GM18873 (cell line): ENCODE measurements around the gene PIH1D1.

Source experiments
- ATAC-seq: cut with Tn5 transposase; IDR thresholded peaks from one replicate; pipeline ENCODE4 v1.9.1; 2021; ENCODE audit warnings: mild to moderate bottlenecking, moderate library complexity, moderate number of reproducible peaks; ENCODE audit not compliant: unreplicated experiment, low FRiP score

Gene PIH1D1

GRCh38 chr19:49451430-49452181, at the start of gene PIH1D1:
Gene PIH1D1 (minus strand): TSS chr19:49451814. CDS start chr19:49451574, 240 bp downstream.
- ATAC-seq: peak; percentile 43

DNA sequence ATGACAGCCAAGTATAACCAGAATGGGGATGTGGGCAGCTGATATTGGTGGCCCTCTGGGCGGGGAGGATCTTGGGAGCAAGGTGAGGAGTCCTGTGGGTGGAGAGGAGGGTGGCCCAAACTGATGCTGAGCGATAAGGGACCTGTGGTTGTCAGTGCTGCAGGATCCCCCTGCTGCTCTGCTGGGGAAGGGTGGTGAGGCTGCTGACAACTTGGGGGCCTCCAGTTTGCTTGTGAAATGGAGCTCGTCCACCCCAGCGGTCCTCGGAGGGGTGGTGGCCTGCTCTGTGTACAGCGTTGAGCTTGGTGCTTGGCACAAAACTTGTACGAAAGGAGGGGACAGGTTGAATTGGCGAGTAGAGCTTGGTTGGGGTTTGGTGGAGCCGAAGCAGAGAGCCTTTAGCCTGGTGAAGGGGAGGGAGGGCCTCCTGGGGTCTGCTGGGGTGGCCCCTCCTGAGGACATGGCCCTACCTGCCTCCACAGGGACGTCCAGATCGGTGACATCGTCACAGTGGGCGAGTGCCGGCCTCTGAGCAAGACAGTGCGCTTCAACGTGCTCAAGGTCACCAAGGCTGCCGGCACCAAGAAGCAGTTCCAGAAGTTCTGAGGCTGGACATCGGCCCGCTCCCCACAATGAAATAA, 47.5 kb upstream of the PIH1D1 start:
- ATAC-seq: no peak

DNA sequence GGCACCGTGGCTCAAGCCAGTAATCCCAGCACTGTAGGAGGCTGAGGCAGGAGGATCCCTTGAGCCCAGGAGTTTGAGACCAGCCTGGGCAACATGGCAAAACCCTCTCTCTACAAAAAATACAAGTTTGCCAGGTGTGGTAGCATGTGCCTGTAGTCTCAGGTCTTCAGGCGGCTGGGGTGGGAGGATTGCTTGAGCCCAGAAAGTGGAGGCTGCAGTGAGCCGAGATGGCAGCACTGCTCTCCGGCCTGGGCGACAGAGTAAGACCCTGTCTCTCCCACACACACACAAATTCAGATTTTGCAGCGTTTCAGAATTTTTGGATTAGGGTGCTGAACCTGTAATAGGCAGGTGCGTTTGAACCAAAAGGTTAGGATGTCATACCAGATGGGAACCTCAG, 46.9 kb upstream of the PIH1D1 start:
- no peak for ATAC-seq

- ATAC-seq: no peak
These were observed 46.1 kb upstream of the PIH1D1 start for GRCh38 chr19:49497789-49498103.

DNA sequence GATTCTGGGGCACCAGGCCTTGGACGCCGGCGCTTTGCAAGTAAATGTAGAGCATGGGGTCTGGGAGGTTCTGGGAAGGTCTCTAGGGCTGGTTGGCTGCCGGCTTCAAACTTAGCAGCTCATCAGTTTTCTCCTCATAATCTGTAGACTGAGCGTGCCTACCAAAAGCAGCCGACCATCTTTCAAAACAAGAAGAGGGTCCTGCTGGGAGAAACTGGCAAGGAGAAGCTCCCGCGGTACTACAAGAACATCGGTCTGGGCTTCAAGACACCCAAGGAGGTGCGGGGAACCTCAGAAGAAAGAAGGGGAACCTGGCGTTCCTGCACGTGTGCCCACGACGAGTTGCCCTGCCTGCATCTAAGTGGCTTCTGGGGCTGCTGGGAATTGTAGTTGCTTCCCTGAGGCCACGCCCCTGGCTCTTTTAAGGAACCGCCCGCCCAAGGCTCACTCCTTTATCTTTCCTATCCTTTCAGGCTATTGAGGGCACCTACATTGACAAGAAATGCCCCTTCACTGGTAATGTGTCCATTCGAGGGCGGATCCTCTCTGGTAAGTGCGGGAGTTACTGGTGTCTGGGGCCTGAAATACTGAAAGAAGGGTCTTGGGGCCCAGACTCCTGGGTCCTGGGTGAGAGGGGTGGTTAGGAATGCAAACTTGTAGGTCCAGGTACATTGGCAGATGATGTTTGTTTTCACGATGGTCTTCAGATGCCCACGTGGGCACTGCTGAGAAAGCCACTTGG, 45.6 kb upstream of the PIH1D1 start:
- no peak for ATAC-seq

- ATAC-seq: no peak
These were observed 45.0 kb upstream of the PIH1D1 start for GRCh38 chr19:49496574-49497008.

- no peak for ATAC-seq
These were observed 41.2 kb upstream of the PIH1D1 start for GRCh38 chr19:49492573-49493405.

- ATAC-seq: no peak
These were observed 40.4 kb upstream of the PIH1D1 start for GRCh38 chr19:49491804-49492572.

GRCh38 chr19:49491030-49491803, 39.6 kb upstream of the PIH1D1 start:
- no peak for ATAC-seq

- no peak for ATAC-seq
These were observed 38.8 kb upstream of the PIH1D1 start for GRCh38 chr19:49490287-49491029.

GRCh38 chr19:49489601-49490167, 38.1 kb upstream of the PIH1D1 start:
- no peak for ATAC-seq

DNA sequence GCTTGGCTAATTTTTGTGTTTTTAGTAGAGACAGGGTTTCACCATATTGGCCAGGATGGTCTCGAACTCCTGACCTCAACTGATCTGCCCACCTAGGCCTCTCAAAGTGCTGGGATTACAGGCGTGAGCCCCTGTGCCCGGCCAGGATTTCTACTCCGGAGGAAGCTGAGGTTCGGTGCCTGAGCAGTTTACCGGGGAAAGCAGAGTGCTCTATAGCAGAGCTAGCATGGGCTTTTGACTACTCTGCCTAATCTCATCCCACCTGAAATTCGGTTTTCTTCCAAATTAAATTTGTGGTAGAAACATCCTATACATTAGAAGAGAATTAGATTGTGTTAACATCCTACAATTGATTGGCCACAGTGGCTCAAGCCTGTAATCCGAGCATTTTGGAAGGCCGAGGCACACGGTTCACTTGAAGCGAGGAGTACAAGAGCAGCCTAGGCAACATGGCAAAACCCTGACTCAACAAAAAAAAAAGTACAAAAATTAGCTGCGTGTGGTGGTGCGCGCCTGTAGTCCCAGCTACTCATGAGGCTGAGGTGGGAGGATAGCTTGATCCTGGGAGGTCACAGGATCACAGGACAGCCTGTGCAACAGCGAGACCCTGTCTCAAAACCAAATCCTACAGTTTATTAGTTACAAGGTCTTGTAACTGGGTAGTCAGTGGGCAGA, 37.4 kb upstream of the PIH1D1 start:
- ATAC-seq: no peak

DNA sequence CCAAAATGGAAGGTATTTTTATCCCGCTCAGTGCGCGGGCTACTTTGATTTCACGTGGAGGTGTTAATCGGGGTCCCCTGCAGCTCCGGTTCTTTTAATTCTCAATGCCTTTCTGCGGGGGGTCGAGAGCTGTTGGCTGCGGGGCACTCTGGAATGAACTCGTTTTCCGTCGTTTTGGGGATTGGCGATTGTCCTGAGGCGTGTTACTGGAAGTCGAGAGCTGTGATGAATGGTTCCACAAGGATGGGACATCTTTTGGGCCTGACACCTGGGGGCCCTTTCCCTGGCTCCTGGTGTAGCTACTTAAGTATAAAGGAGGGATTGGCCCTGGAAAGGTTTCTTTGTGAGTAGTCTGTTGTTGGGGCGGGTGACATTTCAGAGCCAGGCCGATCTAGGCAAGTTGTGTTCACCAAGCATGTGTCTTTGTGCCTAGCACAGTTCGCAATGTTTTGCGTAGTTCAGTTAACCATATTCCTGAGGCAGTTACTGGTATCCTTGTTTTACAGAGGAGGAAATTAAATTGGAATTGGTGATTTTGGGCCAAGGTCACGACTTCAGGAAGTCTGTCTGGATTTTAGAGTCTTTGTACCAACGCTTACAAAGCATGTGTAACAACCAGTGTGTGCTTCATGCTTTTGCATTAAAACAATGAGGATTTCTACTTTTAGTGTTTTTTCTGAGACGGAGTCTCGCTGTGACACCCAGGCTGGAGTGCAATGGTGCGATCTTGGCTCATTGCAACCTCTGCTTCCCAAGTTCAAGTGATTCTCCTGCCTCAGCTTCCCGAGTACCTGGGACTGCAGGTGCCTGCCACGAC, 36.6 kb upstream of the PIH1D1 start:
- no peak for ATAC-seq

DNA sequence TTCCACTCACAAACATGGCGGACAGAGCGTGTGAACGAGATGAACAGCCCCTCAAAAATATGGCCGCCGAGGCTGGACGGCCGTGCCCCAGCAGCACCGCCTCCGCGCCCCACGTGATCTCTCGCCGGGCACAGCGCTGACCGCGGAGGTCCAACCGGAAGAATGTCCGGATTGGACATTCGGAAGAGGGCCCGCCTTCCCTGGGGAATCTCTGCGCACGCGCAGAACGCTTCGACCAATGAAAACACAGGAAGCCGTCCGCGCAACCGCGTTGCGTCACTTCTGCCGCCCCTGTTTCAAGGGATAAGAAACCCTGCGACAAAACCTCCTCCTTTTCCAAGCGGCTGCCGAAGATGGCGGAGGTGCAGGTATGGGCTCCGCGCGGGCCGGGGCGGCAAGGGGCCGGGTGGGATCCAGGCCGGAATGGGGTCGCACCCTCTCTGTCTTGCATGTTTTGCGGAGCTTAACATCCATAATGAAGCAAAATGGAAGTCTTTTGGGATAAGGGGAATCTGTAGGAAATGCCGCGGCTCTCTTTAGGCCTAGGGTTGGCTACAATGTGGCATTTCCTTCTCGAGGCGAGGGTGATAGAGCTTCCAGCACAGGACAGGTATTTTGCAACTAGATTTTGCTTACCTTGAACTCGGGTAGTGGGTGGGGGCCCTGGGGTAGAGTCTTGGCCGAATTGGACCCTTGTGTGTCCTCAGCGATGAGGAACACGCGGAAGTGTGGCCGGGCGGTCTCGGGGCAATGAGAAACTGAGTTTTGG, 35.8 kb upstream of the PIH1D1 start, which contains the start of gene RPL13A:
RPL13A (plus strand) TSS at position 332 of the 769 bp plus-strand sequence; CDS start at position 354, 22 bp downstream.
- peak; percentile 84 for ATAC-seq

GRCh38 chr19:49486710-49487276, 35.2 kb upstream of the PIH1D1 start:
- ATAC-seq: no peak

DNA sequence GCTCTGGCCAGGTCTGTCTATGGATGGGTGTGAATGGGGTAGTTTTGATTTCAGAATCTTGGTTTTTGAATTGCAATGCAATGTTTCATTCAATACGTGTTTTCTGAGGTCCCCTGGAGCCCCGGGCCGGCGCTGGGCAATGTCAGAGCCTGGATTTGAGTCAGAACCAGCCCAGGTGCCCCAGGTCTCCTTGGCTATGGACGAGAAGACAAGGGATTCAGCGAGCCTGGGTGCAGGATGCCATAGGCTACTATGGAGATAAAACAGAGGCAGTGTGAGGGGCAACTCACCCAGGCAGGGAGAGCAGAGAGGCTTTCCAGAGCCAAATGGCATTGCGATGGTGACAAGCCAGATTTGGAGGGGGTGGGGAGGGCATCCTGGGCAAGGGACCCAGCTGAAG, 34.6 kb upstream of the PIH1D1 start:
- ATAC-seq: no peak
